CD14-positive monocyte (primary cell): ENCODE results near the gene WIPF1. TPM values are rescaled to one million over a fixed set of nuclear protein-coding genes. Genes with fewer than 3 reads are reported as not detected.
A peak's percentile ranks its signal among the peaks of the same experiment; 100 is the strongest.

Experiments
- DNase-seq, 3 donors: peaks; one replicate each; pipeline ENCODE4 v3.0.0-alpha.2; 2011 to 2022
- H2AFZ ChIP-seq: 2 replicates; pipeline ENCODE4 v1.6.0; 2012; ENCODE audit warnings: mild to moderate bottlenecking, low read depth, low read length, inconsistent platforms; ENCODE audit not compliant: insufficient read depth, poor library complexity, severe bottlenecking
- H3K27ac ChIP-seq, 2 donors: 1 replicate in 1 of 2; 2 replicates in 1 of 2; pipeline ENCODE4 v1.5.1; 2012 to 2013; ENCODE audit warnings: low read length in 2 of 2, control low read depth in 1 of 2, inconsistent platforms in 1 of 2, low read depth in 1 of 2, mild to moderate bottlenecking in 1 of 2
- H3K27me3 ChIP-seq, 2 donors: one replicate each; pipeline versions ENCODE4 v1.6.0 to v1.6.1; 2011 to 2013; ENCODE audit warnings: low read length in 2 of 2; ENCODE audit not compliant: control insufficient read depth in 2 of 2, insufficient read depth in 2 of 2
- H3K36me3 ChIP-seq, 2 donors: replicated peaks in 1 of 2; 1 replicate in 1 of 2; 2 replicates in 1 of 2; pipeline versions ENCODE4 v1.5.1 to v1.6.1; 2012 to 2013; ENCODE audit warnings: low read length in 2 of 2, control low read depth in 1 of 2, inconsistent platforms in 1 of 2, mild to moderate bottlenecking in 1 of 2; ENCODE audit not compliant: insufficient read depth in 2 of 2, control insufficient read depth in 1 of 2
- H3K4me1 ChIP-seq, 2 donors: 1 replicate in 1 of 2; 2 replicates in 1 of 2; pipeline versions ENCODE4 v1.5.1 to v1.6.1; 2012 to 2013; ENCODE audit warnings: low read length in 2 of 2, control low read depth in 1 of 2, inconsistent platforms in 1 of 2, mild to moderate bottlenecking in 1 of 2, moderate library complexity in 1 of 2; ENCODE audit not compliant: insufficient read depth in 2 of 2, control insufficient read depth in 1 of 2
- H3K4me2 ChIP-seq: replicated peaks from 2 replicates; pipeline ENCODE3; 2012; ENCODE audit warnings: low read length, moderate library complexity, mild to moderate bottlenecking; ENCODE audit not compliant: poor library complexity, severe bottlenecking; ENCODE audit errors: extremely low read depth
- H3K4me3 ChIP-seq, 3 experiments: fragments of 200-600 bp in 1 of 3; sonication (generic) in 1 of 3; replicated peaks in 1 of 3; 1 replicate in 2 of 3; 2 replicates in 1 of 3; pipeline ENCODE4 v1.5.1; 2011 to 2013; ENCODE audit warnings: low read length in 3 of 3, mild to moderate bottlenecking in 3 of 3, control low read depth in 2 of 3, low read depth in 2 of 3, inconsistent platforms in 1 of 3, moderate library complexity in 1 of 3
- H3K79me2 ChIP-seq: 2 replicates; pipeline ENCODE4 v1.6.0; 2012; ENCODE audit warnings: mild to moderate bottlenecking, control low read depth, inconsistent platforms, low read length, moderate library complexity; ENCODE audit not compliant: insufficient read depth
- H3K9ac ChIP-seq: 2 replicates; pipeline ENCODE4 v1.6.0; 2017; ENCODE audit warnings: low read length, mild to moderate bottlenecking; ENCODE audit not compliant: insufficient read depth, poor library complexity, severe bottlenecking
- H3K9me3 ChIP-seq, 2 donors: replicated peaks in 1 of 2; 1 replicate in 1 of 2; 2 replicates in 1 of 2; pipeline versions ENCODE4 v1.5.1 to v1.6.1; 2012 to 2013; ENCODE audit warnings: low read length in 2 of 2, control low read depth in 1 of 2; ENCODE audit not compliant: control insufficient read depth in 1 of 2, insufficient read depth in 1 of 2
- H4K20me1 ChIP-seq: 2 replicates; pipeline ENCODE4 v1.6.0; 2012; ENCODE audit warnings: mild to moderate bottlenecking, low read length, control low read depth, moderate library complexity; ENCODE audit not compliant: insufficient read depth
- H3K27ac Mint-ChIP-seq, 7 donors: one replicate each; pipeline ENCODE4 v1.8.0; 2020; ENCODE audit warnings: mild to moderate bottlenecking in 7 of 7, mixed read lengths in 7 of 7, moderate library complexity in 6 of 7, inconsistent platforms in 2 of 7
- H3K27me3 Mint-ChIP-seq, 3 donors: one replicate each; pipeline ENCODE4 v1.8.0; 2021 to 2022; ENCODE audit warnings: low read depth in 3 of 3, mild to moderate bottlenecking in 3 of 3, mixed read lengths in 3 of 3, moderate library complexity in 3 of 3, inconsistent platforms in 1 of 3
- H3K36me3 Mint-ChIP-seq, 2 donors: one replicate each; pipeline ENCODE4 v1.8.0; 2020; ENCODE audit warnings: mixed read lengths in 2 of 2, inconsistent platforms in 1 of 2, mild to moderate bottlenecking in 1 of 2
- H3K4me1 Mint-ChIP-seq: one replicate; pipeline ENCODE4 v1.8.0; 2020; ENCODE audit warnings: mild to moderate bottlenecking, mixed read lengths
- H3K4me3 Mint-ChIP-seq, 2 donors: one replicate each; pipeline ENCODE4 v1.8.0; 2020; ENCODE audit warnings: mild to moderate bottlenecking in 2 of 2, mixed read lengths in 2 of 2, moderate library complexity in 1 of 2
- H3K9me3 Mint-ChIP-seq, 7 donors: one replicate each; pipeline ENCODE4 v1.8.0; 2020 to 2022; ENCODE audit warnings: mixed read lengths in 7 of 7, mild to moderate bottlenecking in 6 of 7, moderate library complexity in 6 of 7, inconsistent platforms in 2 of 7
- WGBS: methylation state at CpG from one replicate; pipeline ENCODE4 v1.1.5; 2013; ENCODE audit warnings: missing lambda C conversion rate; ENCODE audit not compliant: insufficient coverage; 5-methylcytosine and 5-hydroxymethylcytosine counted together
- intact Hi-C, 2 donors: fragments of 100-400 bp; cut with micrococcal nuclease; formaldehyde crosslinking; loops; one replicate each; pipeline versions ENCODE4 v1.15.0 to v1.15.1; 2023
- polyA plus RNA-seq, 3 donors: library from polyadenylated mRNA; depleted of rRNA in 1 of 3; unstranded in 2 of 3; stranded (reverse) in 1 of 3; fragments of 300-500 nt in 2 of 3; fragments of >200 nt in 1 of 3; fragmentation: Illumina TruSeq in 2 of 3; gene quantifications; 1 replicate in 2 of 3; 2 replicates in 1 of 3; pipeline ENCODE4 v1.2.3, GENCODE V29; 2012 to 2021
- TF ChIP-seq, protein P1 (sequence below): fragments of 200-600 bp; IDR thresholded peaks from one replicate; pipeline ENCODE4 v1.8.0; 2022; ENCODE audit warnings: antibody characterized with exemption, mild to moderate bottlenecking

The WIPF1 gene
- polyA plus RNA-seq, 3 donors = 43.9 to 126 (median 74.3) TPM

DNA sequence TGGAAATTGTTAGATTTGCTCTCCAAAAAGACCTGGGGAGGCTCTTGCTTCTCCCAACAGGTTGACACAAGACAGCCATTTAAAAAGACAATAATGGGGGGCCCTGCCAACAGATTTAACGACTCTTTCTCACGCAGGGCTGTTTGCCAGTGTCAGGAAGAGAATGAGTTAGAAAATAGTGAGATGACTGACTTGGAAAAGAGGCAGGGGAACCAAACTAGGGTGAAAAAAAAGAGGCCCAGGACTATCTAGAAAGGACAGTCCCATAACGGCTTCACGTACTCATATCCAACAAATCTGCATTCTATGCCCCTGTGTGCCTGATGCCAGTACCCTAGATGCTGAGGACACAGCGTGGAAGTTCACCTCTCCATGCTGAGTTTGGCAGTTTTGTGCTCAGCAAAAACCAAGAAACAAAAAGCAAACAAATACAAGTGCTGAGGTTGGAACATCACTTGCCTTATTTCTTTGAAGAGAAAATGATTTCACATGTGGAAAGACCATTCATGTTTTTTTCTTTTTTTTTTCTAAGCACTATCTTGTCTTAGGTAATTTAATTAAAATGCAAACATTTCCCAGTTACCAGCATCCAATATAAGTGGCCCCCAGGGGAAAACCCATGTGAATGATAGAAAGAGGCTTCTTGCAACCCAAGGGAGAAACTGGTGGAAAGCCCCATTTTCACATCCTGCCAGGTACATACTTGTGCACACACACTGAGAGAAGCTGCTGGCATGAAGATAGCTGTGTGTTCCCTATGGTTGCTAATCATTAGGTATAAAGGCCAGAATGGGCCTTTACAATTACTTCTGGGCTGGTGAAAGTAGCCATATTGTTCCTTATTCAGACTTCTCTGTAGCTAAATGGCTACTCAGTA lies 10.6 kb upstream of the WIPF1 start:
- H3K27me3 Mint-ChIP-seq = peaks cover 0 to 1% (median 0%) of the 10 kb centered on the region in 3 donors
- TF ChIP-seq, protein P1, sequence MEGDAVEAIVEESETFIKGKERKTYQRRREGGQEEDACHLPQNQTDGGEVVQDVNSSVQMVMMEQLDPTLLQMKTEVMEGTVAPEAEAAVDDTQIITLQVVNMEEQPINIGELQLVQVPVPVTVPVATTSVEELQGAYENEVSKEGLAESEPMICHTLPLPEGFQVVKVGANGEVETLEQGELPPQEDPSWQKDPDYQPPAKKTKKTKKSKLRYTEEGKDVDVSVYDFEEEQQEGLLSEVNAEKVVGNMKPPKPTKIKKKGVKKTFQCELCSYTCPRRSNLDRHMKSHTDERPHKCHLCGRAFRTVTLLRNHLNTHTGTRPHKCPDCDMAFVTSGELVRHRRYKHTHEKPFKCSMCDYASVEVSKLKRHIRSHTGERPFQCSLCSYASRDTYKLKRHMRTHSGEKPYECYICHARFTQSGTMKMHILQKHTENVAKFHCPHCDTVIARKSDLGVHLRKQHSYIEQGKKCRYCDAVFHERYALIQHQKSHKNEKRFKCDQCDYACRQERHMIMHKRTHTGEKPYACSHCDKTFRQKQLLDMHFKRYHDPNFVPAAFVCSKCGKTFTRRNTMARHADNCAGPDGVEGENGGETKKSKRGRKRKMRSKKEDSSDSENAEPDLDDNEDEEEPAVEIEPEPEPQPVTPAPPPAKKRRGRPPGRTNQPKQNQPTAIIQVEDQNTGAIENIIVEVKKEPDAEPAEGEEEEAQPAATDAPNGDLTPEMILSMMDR = no peak
- H3K4me2 ChIP-seq = no peak overlapping the region
- intact Hi-C loops = loop anchor here in 1 of 2 donors (5.0 kb wide), 1 partner anchor 36 kb away; no protein-coding TSS in a partner anchor
- H3K27ac Mint-ChIP-seq = peak overlapping the region in 6 of 7 donors; percentile 49 to 92 (median 80)
- H3K4me1 ChIP-seq = peaks cover 7 to 8% of the 10 kb centered on the region in 2 donors
- H3K27ac ChIP-seq = peak overlapping the region in 1 of 2 donors; percentile 72
- H3K4me3 ChIP-seq = no peak overlapping the region
- WGBS = 100% methylated on average over 2 of the region's 5 CpGs
- H3K36me3 ChIP-seq = peaks cover 36 to 81% of the 10 kb centered on the region in 2 donors
- no peak overlapping the region for H3K4me3 Mint-ChIP-seq
- H3K9me3 ChIP-seq = no peaks in the 10 kb centered on the region
- H3K27me3 ChIP-seq = no peaks in the 10 kb centered on the region
- peaks cover 56 to 80% of the 10 kb centered on the region in 2 donors for H3K36me3 Mint-ChIP-seq
- no peak overlapping the region for H2AFZ ChIP-seq
- H3K79me2 ChIP-seq = peaks cover 99% of the 10 kb centered on the region
- peaks cover 36% of the 10 kb centered on the region for H3K4me1 Mint-ChIP-seq
- H3K9ac ChIP-seq = no peak overlapping the region
- H3K9me3 Mint-ChIP-seq = no peaks in the 10 kb centered on the region
- H4K20me1 ChIP-seq = peaks cover 100% of the 10 kb centered on the region
- no peak for DNase-seq

DNA sequence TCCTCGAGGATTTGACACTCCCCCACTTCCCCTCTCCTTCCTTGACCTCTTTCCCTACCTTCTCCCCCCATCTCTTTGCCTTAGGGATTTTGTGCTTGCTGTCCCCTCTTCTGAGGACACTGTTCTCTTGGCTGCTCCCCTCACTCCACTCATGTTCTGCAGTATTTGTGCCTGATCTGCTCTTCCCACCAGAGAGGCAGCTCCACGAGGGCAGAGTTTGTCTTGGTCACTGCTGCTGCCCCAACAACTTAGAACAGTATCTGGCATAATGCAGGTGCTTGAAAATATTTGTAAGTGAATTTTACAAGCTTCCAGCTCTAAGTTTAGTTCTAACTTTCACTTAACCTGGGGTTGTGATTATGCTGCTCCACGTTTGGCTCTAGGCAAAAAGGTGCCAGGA lies 10.0 kb upstream of the WIPF1 start:
- H3K27ac Mint-ChIP-seq = peak overlapping the region; percentile 29 to 92 (median 64)
- intact Hi-C loops = loop anchor here in 1 of 2 donors (5.0 kb wide), 1 partner anchor 35 kb away; no protein-coding TSS in a partner anchor
- H4K20me1 ChIP-seq = peaks cover 100% of the 10 kb centered on the region
- no peak overlapping the region for H2AFZ ChIP-seq
- H3K27me3 Mint-ChIP-seq = peaks cover 0 to 1% (median 0%) of the 10 kb centered on the region in 3 donors
- peaks cover 43% of the 10 kb centered on the region for H3K4me1 Mint-ChIP-seq
- peaks cover 99% of the 10 kb centered on the region for H3K79me2 ChIP-seq
- WGBS = 63% methylated on average over 2 of the region's 3 CpGs
- H3K36me3 ChIP-seq = peaks cover 34 to 80% of the 10 kb centered on the region in 2 donors
- H3K9me3 Mint-ChIP-seq = no peaks in the 10 kb centered on the region
- H3K36me3 Mint-ChIP-seq = peaks cover 59 to 80% of the 10 kb centered on the region in 2 donors
- no peak overlapping the region for H3K4me3 ChIP-seq
- H3K4me3 Mint-ChIP-seq = no peak overlapping the region
- peaks cover 7% of the 10 kb centered on the region in 2 donors for H3K4me1 ChIP-seq
- no peak for DNase-seq
- no peak overlapping the region for H3K4me2 ChIP-seq
- H3K27ac ChIP-seq = peak overlapping the region in 1 of 2 donors; percentile 72
- TF ChIP-seq, protein P1 = no peak
- no peaks in the 10 kb centered on the region for H3K27me3 ChIP-seq
- no peak overlapping the region for H3K9ac ChIP-seq
- no peaks in the 10 kb centered on the region for H3K9me3 ChIP-seq
